Ovary (tissue), 9 donors: ENCODE measurements around the gene UPF1. TPM values are rescaled to one million over a fixed set of nuclear protein-coding genes. Genes with fewer than 3 reads are reported as not detected.

Experiments used
- DNase-seq, 5 donors: peaks; one replicate each; pipeline ENCODE4 v3.0.0-alpha.2; 2019 to 2020
- H3K27ac ChIP-seq, 2 donors: fragments of 200-600 bp; one replicate each; pipeline versions ENCODE4 v1.5.1 to v1.8.0; 2019 to 2022
- H3K27me3 ChIP-seq: fragments of 200-600 bp; one replicate; pipeline ENCODE4 v1.8.0; 2022
- H3K36me3 ChIP-seq: fragments of 200-600 bp; sonication (generic); one replicate; pipeline ENCODE4 v1.5.1; 2019
- H3K4me1 ChIP-seq: one replicate; pipeline ENCODE4 v1.8.1; 2013; ENCODE audit warnings: mild to moderate bottlenecking, moderate library complexity; ENCODE audit not compliant: insufficient read depth
- H3K4me3 ChIP-seq: fragments of 200-600 bp; sonication (generic); one replicate; pipeline ENCODE4 v1.5.1; 2017
- H3K9me3 ChIP-seq, 2 donors: fragments of 200-600 bp in 1 of 2; sonication (generic) in 1 of 2; one replicate each; pipeline versions ENCODE4 v1.5.1 to v1.8.1; 2013 to 2019; ENCODE audit warnings: mild to moderate bottlenecking in 1 of 2, moderate library complexity in 1 of 2
- CTCF ChIP-seq, 3 donors: fragments of 450-650 bp in 2 of 3; fragments of 200-600 bp in 1 of 3; IDR thresholded peaks; one replicate each; pipeline versions ENCODE4 v1.5.1 to v1.8.0; 2016 to 2022; ENCODE audit warnings: antibody characterized with exemption in 3 of 3, mild to moderate bottlenecking in 1 of 3
- EP300 ChIP-seq: sonication (generic); formaldehyde crosslinking; IDR thresholded peaks from one replicate; pipeline ENCODE4 v1.6.1; 2017; ENCODE audit warnings: antibody characterized with exemption
- POLR2A ChIP-seq: fragments of 450-650 bp; IDR thresholded peaks from one replicate; pipeline ENCODE4 v1.6.1; 2017; ENCODE audit warnings: antibody characterized with exemption, mild to moderate bottlenecking, moderate library complexity
- WGBS, 3 donors: extraction: QIAGEN DNeasy Blood & Tissue Kit in 1 of 3; methylation state at CpG; one replicate each; pipeline versions ENCODE4 v1.1.5 to v1.1.7; 2013 to 2017; 5-methylcytosine and 5-hydroxymethylcytosine counted together
- intact Hi-C, 4 donors: fragments of 100-400 bp; cut with DNase I; formaldehyde crosslinking; loops; one replicate each; pipeline versions ENCODE4 v1.11.0 to v1.15.1; 2022 to 2023
- polyA plus RNA-seq, 2 donors: library from polyadenylated mRNA; stranded (reverse); fragments of 200-250 nt in 1 of 2; fragments of 350-450 nt in 1 of 2; fragmentation: Illumina TruSeq in 1 of 2; extraction: RNeasy Lipid Tissue Mini Kit (QIAGEN cat#74804) in 1 of 2; gene quantifications; one replicate each; pipeline ENCODE4 v1.2.3, GENCODE V29; 2013 to 2014
- total RNA-seq, 7 donors: library from RNA; depleted of rRNA in 2 of 7; stranded (reverse); fragments of >200 nt in 2 of 7; fragmentation: NEBNext Ultra II Directional in 3 of 7; extraction: Animal tissue kit (Norgen Biotek cat#: 25700) in 3 of 7; gene quantifications; one replicate each; pipeline versions ENCODE4 v1.1.0 to v1.2.4, GENCODE V29; 2016 to 2023
- donor health status: DM: no; HTN: no; CAD: no; lungs with moderate emphysema.
- donor health status: DM: no; HTN: no; CAD: no.
- donor health status: Bipolar disorder and iron deficiency.
- donor health status: DM: yes; HTN: yes; CAD: no.
- donor health status: DM: no; HTN: no; CAD: no.
- donor health status: DM: yes; HTN: yes; CAD: no.

The UPF1 gene
- total and polyA plus RNA-seq, 9 donors = 35.4 to 89.0 (median 59.7) TPM

- no peaks in the 10 kb centered on the region for H3K27me3 ChIP-seq
- no peak for DNase-seq
- H3K4me1 ChIP-seq = no peaks in the 10 kb centered on the region
- intact Hi-C loops = no loop called here
- no peaks in the 10 kb centered on the region for H3K36me3 ChIP-seq
- 53 to 73% (median 65%) methylated on average over 10 of the region's 10 CpGs for WGBS, 3 donors
- H3K4me3 ChIP-seq = no peak overlapping the region
- no peaks in the 10 kb centered on the region for H3K9me3 ChIP-seq
- TF ChIP-seq POLR2A = no peak
- H3K27ac ChIP-seq = no peak overlapping the region
These were observed 31.1 kb upstream of the UPF1 start for GRCh38 chr19:18800636-18801035.

GRCh38 chr19:18802354-18802753 lies 29.4 kb upstream of the UPF1 start:
- intact Hi-C loops = no loop called here
- Histone ChIP-seq H3K9me3 (no peaks in the 10 kb centered on the region), H3K27me3 (no peaks in the 10 kb centered on the region), H3K4me3 (no peak overlapping the region), H3K4me1 (no peaks in the 10 kb centered on the region), H3K27ac (no peak overlapping the region), H3K36me3 (no peaks in the 10 kb centered on the region)
- no peak for DNase-seq
- TF ChIP-seq CTCF (IDR thresholded peaks at IDR 0.05) (no peak), EP300 (no peak), POLR2A (no peak)
- 66 to 79% (median 66%) methylated on average over 11 of the region's 11 CpGs for WGBS, 3 donors

DNA sequence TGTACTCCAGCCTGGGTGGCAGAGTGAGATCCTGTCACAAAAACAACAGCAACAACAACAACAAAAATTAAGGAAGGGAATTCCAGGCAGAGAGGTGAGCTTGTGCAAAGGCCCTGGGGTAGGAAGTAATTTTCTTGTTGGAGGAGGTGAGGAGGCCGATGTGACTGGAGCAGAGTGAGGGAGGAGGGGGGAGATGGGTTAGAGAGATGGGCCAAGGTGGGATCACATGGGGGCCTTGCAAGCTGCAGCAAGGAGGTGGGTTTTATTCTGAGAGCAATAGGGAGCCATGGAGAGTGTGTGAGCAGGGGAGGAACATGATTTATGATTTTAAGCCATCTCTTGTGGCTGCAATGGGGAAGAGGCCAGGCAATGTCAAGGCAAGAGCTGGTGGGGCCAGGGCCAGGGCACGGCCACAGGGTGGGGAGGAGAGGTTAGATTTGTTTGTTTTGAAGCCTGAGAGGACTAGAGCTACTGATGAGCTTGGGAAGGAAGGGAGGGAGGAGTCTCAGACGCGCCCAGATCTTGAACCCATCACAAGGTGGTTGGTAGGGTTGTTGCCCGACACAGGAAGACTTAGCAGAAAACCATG lies 28.1 kb upstream of the UPF1 start:
- no peaks in the 10 kb centered on the region for H3K4me1 ChIP-seq
- no peak for DNase-seq
- no peak overlapping the region for H3K27ac ChIP-seq
- no peak for TF ChIP-seq POLR2A
- TF ChIP-seq CTCF (IDR thresholded peaks at IDR 0.05) = no peak
- no peak for TF ChIP-seq EP300
- no peak overlapping the region for H3K4me3 ChIP-seq
- H3K27me3 ChIP-seq = no peaks in the 10 kb centered on the region
- 85 to 88% (median 88%) methylated on average over 5 of the region's 5 CpGs for WGBS, 3 donors
- intact Hi-C loops = no loop called here
- no peaks in the 10 kb centered on the region for H3K36me3 ChIP-seq
- H3K9me3 ChIP-seq = no peaks in the 10 kb centered on the region

DNA sequence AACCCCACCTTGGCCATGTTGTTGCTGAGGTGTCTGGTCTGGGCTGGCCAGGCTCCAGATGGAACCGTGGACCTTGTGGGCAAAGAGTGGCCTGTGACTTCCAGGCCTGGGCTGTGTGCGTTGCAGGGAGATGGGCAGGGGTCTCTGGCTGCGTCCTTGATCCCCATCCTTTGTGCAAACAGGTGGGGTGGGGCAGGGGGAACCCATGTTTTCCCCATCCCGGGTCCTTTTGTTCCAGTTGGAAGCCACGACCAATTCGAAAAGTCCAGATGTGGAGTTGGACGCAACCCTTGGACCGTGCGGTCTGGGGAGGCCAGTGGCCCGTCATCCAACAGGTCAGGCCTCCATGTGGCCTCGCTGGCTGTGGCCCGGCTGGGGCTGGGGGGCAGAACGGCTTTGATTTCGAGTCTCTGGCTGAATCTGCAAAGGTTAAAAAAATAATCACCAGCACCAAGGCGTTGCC lies 27.6 kb upstream of the UPF1 start:
- Histone ChIP-seq H3K27ac (no peak overlapping the region), H3K36me3 (no peaks in the 10 kb centered on the region), H3K4me1 (no peaks in the 10 kb centered on the region), H3K9me3 (no peaks in the 10 kb centered on the region), H3K4me3 (no peak overlapping the region), H3K27me3 (no peaks in the 10 kb centered on the region)
- intact Hi-C loops = no loop called here
- no peak for DNase-seq
- WGBS, 3 donors = 82 to 89% (median 89%) methylated on average over 15 of the region's 15 CpGs
- TF ChIP-seq EP300 (no peak), POLR2A (no peak), CTCF (IDR thresholded peaks at IDR 0.05) (no peak)

DNA sequence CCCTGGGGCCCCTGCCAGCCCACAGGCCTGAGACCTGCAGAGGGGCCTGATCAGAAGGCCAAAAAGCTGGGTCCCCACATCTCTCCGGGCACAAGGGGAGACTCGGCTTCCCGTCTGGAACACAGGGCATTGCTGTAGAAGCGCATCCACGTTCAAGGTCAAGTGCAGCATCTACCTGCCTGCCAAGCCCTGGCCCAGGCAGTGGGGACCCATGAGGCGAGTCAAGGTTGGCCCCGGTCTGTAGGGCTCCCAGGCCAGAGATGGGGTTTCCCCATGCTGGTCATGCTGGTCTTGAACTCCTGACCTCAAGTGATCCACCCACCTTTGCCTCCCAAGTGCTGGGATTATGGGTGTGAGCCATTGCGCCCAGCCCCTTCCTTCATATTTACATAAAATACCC lies 27.1 kb upstream of the UPF1 start:
- TF ChIP-seq POLR2A (no peak), EP300 (no peak), CTCF (IDR thresholded peaks at IDR 0.05) (no peak)
- no peak for DNase-seq
- 86 to 87% (median 86%) methylated on average over 8 of the region's 8 CpGs for WGBS, 3 donors
- Histone ChIP-seq H3K27me3 (no peaks in the 10 kb centered on the region), H3K27ac (no peak overlapping the region), H3K9me3 (no peaks in the 10 kb centered on the region), H3K4me3 (no peak overlapping the region), H3K4me1 (no peaks in the 10 kb centered on the region), H3K36me3 (no peaks in the 10 kb centered on the region)
- intact Hi-C loops = no loop called here
